Measurements from ENCODE around the gene NCK2.

NCK2 gene

GRCh38 chr2:105824446-105824845, 79.7 kb downstream of the NCK2 start:
- H2AFZ ChIP-seq = no peak overlapping the region
- H3K4me1 ChIP-seq = no peaks in the 10 kb centered on the region
- TF ChIP-seq, protein P1, sequence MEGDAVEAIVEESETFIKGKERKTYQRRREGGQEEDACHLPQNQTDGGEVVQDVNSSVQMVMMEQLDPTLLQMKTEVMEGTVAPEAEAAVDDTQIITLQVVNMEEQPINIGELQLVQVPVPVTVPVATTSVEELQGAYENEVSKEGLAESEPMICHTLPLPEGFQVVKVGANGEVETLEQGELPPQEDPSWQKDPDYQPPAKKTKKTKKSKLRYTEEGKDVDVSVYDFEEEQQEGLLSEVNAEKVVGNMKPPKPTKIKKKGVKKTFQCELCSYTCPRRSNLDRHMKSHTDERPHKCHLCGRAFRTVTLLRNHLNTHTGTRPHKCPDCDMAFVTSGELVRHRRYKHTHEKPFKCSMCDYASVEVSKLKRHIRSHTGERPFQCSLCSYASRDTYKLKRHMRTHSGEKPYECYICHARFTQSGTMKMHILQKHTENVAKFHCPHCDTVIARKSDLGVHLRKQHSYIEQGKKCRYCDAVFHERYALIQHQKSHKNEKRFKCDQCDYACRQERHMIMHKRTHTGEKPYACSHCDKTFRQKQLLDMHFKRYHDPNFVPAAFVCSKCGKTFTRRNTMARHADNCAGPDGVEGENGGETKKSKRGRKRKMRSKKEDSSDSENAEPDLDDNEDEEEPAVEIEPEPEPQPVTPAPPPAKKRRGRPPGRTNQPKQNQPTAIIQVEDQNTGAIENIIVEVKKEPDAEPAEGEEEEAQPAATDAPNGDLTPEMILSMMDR (IDR thresholded peaks at IDR 0.05) = no peak
- H3K27ac ChIP-seq = no peak overlapping the region
- H3K4me2 ChIP-seq (ENCODE audit: low read length) = no peak overlapping the region
- no peaks in the 10 kb centered on the region for H3K27me3 ChIP-seq (ENCODE audit: control insufficient read depth, insufficient read depth, low read length)
- H3K9ac ChIP-seq = no peak overlapping the region
- no peaks in the 10 kb centered on the region for H3K36me3 ChIP-seq (ENCODE audit: control insufficient read depth, insufficient read depth, low read length)
- H3K79me2 ChIP-seq = peaks cover 46% of the 10 kb centered on the region
- H3K9me3 ChIP-seq (ENCODE audit: control insufficient read depth, low read length) = no peaks in the 10 kb centered on the region
- H3K4me3 ChIP-seq (ENCODE audit: low read depth, low read length) = no peak overlapping the region

DNA sequence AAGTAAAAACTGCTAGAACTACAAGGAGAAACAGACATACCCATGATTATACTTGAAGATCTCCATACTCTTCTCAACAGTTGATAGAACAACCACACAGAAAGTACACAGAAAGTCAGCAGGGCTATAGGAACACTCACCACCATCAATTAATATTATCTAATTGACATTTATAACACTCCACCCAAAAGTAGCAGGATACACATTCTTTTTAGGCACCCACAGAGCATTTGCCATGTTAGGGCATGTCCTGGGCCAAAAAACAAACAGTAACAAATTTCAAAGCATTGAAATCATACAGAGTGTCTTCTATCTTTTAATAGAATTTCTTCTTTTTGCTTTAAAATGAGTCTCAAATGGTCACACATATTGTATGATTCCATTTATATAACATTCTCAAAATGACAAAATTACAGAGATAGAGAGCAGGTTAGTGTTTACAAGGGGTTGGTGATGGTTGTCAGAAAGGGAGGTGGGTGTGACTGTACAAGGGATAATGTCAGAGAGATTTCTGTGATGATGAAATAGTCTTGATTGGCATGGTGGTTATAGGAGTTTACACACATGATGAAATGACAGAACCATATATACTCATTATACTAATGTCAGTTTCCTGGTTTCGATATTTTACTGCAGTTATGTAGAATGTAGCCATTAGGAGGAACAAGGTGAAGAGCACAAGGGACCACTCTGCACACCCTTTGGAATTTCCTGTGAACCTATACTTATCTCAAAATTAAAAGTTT, 82.8 kb downstream of the NCK2 start:
- TF ChIP-seq, protein P1 (IDR thresholded peaks at IDR 0.05) = no peak

DNA sequence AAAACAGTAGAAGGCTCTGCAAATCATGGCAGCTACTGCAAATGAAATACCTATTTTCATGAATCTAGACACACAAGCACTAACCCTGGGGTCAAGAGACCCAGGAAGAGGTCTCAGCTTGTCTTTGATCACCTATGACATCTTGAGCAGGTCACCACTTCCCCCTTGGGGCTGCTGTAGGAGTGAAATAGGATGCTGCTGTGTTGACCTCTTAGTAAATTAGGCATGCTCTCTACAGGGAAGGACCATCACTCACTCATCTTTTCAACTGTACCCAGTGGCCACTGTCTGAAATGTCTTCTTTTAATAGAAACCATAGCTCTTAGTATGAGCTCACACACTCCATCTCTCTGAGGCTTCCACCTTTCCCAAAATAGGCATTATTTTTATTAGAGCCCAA, 83.8 kb downstream of the NCK2 start:
- Histone ChIP-seq H3K4me1 (no peaks in the 10 kb centered on the region), H2AFZ (no peak overlapping the region), H3K4me3 (ENCODE audit: low read depth, low read length) (no peak overlapping the region), H3K9ac (no peak overlapping the region), H3K4me2 (ENCODE audit: low read length) (no peak overlapping the region), H3K27ac (no peak overlapping the region), H3K36me3 (ENCODE audit: control insufficient read depth, insufficient read depth, low read length) (no peaks in the 10 kb centered on the region), H3K27me3 (ENCODE audit: control insufficient read depth, insufficient read depth, low read length) (no peaks in the 10 kb centered on the region), H3K9me3 (ENCODE audit: control insufficient read depth, low read length) (no peaks in the 10 kb centered on the region), H3K79me2 (peaks cover 13% of the 10 kb centered on the region)
- TF ChIP-seq, protein P1 (IDR thresholded peaks at IDR 0.05) = no peak

More for the DNA sequence above, 82.8 kb downstream of the NCK2 start:
- peaks cover 19% of the 10 kb centered on the region for H3K79me2 ChIP-seq
- no peaks in the 10 kb centered on the region for H3K36me3 ChIP-seq (ENCODE audit: control insufficient read depth, insufficient read depth, low read length)
- no peak overlapping the region for H2AFZ ChIP-seq
- no peak overlapping the region for H3K4me3 ChIP-seq (ENCODE audit: low read depth, low read length)
- no peaks in the 10 kb centered on the region for H3K9me3 ChIP-seq (ENCODE audit: control insufficient read depth, low read length)
- H3K27me3 ChIP-seq (ENCODE audit: control insufficient read depth, insufficient read depth, low read length) = no peaks in the 10 kb centered on the region
- H3K4me1 ChIP-seq = no peaks in the 10 kb centered on the region
- no peak overlapping the region for H3K9ac ChIP-seq
- no peak overlapping the region for H3K27ac ChIP-seq
- no peak overlapping the region for H3K4me2 ChIP-seq (ENCODE audit: low read length)

- H3K27me3 ChIP-seq (ENCODE audit: control insufficient read depth, insufficient read depth, low read length) = no peaks in the 10 kb centered on the region
- no peak overlapping the region for H3K4me3 ChIP-seq (ENCODE audit: low read depth, low read length)
- no peak overlapping the region for H3K9ac ChIP-seq
- H3K9me3 ChIP-seq (ENCODE audit: control insufficient read depth, low read length) = no peaks in the 10 kb centered on the region
- no peak overlapping the region for H3K27ac ChIP-seq
- H3K79me2 ChIP-seq = peaks cover 41% of the 10 kb centered on the region
- no peaks in the 10 kb centered on the region for H3K4me1 ChIP-seq
- H3K4me2 ChIP-seq (ENCODE audit: low read length) = no peak overlapping the region
- H3K36me3 ChIP-seq (ENCODE audit: control insufficient read depth, insufficient read depth, low read length) = no peaks in the 10 kb centered on the region
- H2AFZ ChIP-seq = no peak overlapping the region
- TF ChIP-seq, protein P1 (IDR thresholded peaks at IDR 0.05) = no peak
These were observed 90.2 kb downstream of the NCK2 start for GRCh38 chr2:105834931-105835330.

DNA sequence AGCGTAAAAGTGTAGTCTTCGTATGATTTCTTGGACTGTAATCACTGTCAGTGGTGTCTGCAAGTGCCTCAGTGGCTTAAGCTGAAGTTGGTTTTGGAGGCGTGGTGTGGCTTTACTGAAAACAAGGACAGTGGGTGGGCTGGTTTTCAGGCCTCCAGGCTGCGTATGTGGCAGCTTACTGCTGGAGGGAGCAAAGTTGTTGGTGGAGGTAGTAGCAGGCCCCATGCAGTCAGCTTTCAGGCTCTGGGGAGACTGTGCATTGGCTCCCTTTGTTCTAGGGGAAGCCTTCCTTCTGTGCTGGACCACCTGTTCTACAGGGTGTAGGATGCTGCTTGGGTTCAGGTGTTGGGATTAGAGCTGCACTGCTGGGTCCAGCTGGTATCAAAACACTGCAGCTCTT, 91.6 kb downstream of the NCK2 start:
- H3K4me3 ChIP-seq (ENCODE audit: low read depth, low read length) = no peak overlapping the region
- no peak overlapping the region for H2AFZ ChIP-seq
- H3K36me3 ChIP-seq (ENCODE audit: control insufficient read depth, insufficient read depth, low read length) = no peaks in the 10 kb centered on the region
- H3K9me3 ChIP-seq (ENCODE audit: control insufficient read depth, low read length) = no peaks in the 10 kb centered on the region
- H3K9ac ChIP-seq = no peak overlapping the region
- peaks cover 45% of the 10 kb centered on the region for H3K79me2 ChIP-seq
- no peaks in the 10 kb centered on the region for H3K27me3 ChIP-seq (ENCODE audit: control insufficient read depth, insufficient read depth, low read length)
- H3K4me2 ChIP-seq (ENCODE audit: low read length) = no peak overlapping the region
- no peaks in the 10 kb centered on the region for H3K4me1 ChIP-seq
- TF ChIP-seq, protein P1 (IDR thresholded peaks at IDR 0.05) = no peak
- no peak overlapping the region for H3K27ac ChIP-seq
